ENCODE measurements around the gene ZMAT5.

GRCh38 chr22:29740216-29740615 lies 26.6 kb downstream of the ZMAT5 start:
- TF ChIP-seq ZNF692 (tag by site-specific recombination; IDR thresholded peaks at IDR 0.05): no peak
- no peak for TF ChIP-seq ZNF571 (tag by site-specific recombination; IDR thresholded peaks at IDR 0.05)
- TF ChIP-seq CTCF (tag by site-specific recombination; IDR thresholded peaks at IDR 0.05): no peak
- TF ChIP-seq ZSCAN18 (tag by site-specific recombination; IDR thresholded peaks at IDR 0.05): no peak
- TF ChIP-seq ZNF18 (tag by site-specific recombination; IDR thresholded peaks at IDR 0.05): no peak
- no peak for TF ChIP-seq REST (tag by site-specific recombination; IDR thresholded peaks at IDR 0.05)
- TF ChIP-seq ZNF274 (IDR thresholded peaks at IDR 0.05; ENCODE audit: low read length): no peak
- TF ChIP-seq ZNF274 (tag by site-specific recombination; IDR thresholded peaks at IDR 0.05; ENCODE audit: borderline replicate concordance): no peak
- TF ChIP-seq ZNF701 (tag by site-specific recombination; IDR thresholded peaks at IDR 0.05): no peak
- no peak for TF ChIP-seq PRDM4 (tag by site-specific recombination; IDR thresholded peaks at IDR 0.05)
- TF ChIP-seq BCL11A (tag by site-specific recombination; IDR thresholded peaks at IDR 0.05; ENCODE audit: low read depth): no peak
- TF ChIP-seq ZNF121 (tag by site-specific recombination; IDR thresholded peaks at IDR 0.05): no peak
- TF ChIP-seq ZNF24 (tag by site-specific recombination; IDR thresholded peaks at IDR 0.05): no peak
- no peak for TF ChIP-seq ZNF398 (tag by site-specific recombination; IDR thresholded peaks at IDR 0.05)
- TF ChIP-seq ZNF777 (tag by site-specific recombination; IDR thresholded peaks at IDR 0.05; ENCODE audit: borderline replicate concordance): no peak

Measured in HEK293 (cell line).